Pulmonary artery endothelial cell (primary cell): ENCODE data around the gene RAET1G. TPM values are rescaled to one million over a fixed set of nuclear protein-coding genes. Genes with fewer than 3 reads are reported as not detected.
"Not testable (repeated sequence)": the region's sequence is repeated elsewhere in the genome, so short reads cannot be mapped to it uniquely, and the experiment has no call there.

Source experiments
- DNase-seq: peaks from one replicate; pipeline ENCODE4 v3.0.0-alpha.2; 2011; ENCODE audit warnings: low read depth, low spot score
- total RNA-seq: library from RNA; depleted of rRNA; stranded (reverse); fragments of >200 nt; gene quantifications from 2 replicates; pipeline ENCODE4 v1.2.3, GENCODE V29; 2014

Gene RAET1G
- total RNA-seq, 1 donor from 2014 or later = 0.13 TPM

GRCh38 chr6:149935246-149935645, 12.3 kb upstream of the RAET1G start:
- no peak for DNase-seq

GRCh38 chr6:149934249-149935156, 11.6 kb upstream of the RAET1G start:
- DNase-seq = no peak

- DNase-seq = no peak
Observed at GRCh38 chr6:149933461-149933860, 10.5 kb upstream of the RAET1G start.

DNA sequence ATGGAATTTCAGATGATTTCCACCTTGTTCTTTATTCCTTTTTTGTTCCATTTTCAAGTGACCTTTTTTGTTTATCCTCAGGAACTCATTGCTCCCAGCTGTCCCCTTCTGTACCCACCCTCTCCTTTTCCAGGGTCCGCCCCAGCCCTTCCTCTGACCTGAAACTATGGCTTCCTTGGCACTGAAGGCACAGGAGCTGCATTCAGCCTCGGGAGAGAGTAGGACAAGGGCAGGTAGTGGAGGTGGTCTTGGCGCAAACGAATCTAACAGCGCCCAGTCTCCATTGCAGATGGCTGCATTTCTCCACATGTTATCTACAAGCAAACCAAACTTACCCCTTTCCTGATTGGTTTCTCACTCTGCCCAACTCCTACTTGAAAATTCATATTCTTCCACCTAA, 10.1 kb upstream of the RAET1G start:
- no peak for DNase-seq

DNA sequence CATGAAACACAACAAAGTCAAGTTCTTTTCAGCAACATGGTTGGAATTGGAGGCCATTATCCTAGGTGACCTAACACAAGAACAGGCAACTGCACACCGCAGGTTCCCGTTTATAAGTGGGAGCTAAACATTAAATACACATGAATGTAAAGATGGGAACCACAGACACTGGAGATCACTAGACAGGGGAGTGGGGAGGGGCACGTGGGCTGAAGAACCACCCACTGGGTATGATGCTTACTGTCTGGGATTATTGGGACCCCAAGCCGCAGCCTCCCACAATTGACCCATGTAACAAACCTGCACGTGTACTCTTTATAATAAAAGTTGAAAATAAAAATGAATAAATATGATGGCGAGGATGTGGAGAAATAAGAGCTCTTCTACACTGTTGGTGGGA, 8.6 kb upstream of the RAET1G start:
- no peak for DNase-seq

GRCh38 chr6:149929422-149929821, 6.5 kb upstream of the RAET1G start:
- DNase-seq = no peak

DNA sequence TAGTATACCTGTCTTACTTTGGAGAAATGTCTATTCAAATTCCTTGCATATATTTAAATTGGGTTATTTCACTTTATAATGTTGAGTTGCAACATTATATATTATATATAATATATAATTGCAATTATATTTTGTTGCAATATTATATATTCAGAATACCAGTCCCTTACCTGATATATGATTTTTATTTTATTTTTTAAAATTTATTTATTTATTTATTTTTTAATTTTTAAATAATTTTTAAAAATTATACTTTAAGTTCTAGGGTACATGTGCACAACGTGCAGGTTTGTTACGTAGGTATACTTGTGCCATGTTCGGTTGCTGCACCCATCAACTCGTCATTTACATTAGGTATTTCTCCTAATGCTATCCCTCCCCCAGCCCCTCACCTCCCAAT, 4.1 kb upstream of the RAET1G start:
- not testable (repeated sequence) for DNase-seq

DNA sequence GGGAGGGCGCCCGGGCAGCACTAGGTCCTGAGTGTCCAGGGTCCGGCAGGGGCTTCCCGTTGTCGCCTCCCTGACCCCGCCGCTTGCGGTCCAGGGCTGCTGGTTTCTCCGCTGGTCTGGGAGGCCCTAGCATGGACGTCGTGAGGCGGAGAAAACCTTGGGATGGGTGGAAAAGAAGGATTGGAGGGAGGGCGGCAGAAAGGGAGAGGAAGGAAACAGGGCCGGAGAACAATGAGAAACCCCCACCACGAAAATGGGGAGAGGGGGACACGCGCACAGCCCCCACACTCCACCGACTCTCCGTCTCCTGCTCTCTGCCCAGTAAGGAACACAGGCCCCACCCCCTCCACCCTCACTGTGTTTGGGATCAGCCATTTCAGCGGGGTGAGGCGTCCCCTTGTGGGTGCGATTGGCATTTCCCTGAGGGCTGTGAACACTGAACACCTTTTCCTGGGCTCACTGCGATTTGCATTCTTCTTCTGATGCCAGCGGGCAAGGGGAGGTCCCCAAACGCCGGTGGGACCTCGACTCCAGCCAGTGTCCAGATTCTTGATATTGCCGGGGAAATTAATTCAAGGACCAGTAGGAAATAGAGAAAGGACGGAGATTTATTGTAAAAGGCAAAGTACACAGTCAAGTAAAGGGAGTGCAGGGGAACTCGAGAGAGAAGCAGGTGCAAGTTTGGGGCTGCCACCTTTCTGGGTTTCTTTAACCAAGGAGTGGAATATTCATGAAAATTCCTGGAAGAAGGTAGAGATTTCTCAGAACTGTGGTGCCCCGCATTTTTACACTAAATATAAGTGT, 3.3 kb upstream of the RAET1G start:
- DNase-seq = peak; percentile 41

GRCh38 chr6:149925253-149925973, 2.5 kb upstream of the RAET1G start:
- DNase-seq = no peak

DNA sequence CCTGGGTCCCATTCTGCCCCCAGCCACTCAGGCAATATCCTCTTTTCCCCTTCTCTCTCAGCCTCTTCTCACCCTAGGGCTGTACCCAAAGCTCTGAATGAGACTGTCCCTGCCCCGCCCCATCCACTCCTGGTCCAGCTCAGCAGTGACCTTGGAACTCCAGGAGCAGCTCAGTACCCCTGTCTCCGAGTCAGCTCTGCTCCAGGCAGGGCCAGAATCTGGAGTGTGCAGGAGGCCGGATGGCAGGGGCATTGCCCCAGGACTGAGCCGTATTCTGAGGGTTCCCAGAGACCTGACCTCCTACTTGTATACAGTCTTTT, 2.0 kb upstream of the RAET1G start:
- no peak for DNase-seq

- no peak for DNase-seq
Observed at GRCh38 chr6:149924206-149924932, 1.4 kb upstream of the RAET1G start.

DNA sequence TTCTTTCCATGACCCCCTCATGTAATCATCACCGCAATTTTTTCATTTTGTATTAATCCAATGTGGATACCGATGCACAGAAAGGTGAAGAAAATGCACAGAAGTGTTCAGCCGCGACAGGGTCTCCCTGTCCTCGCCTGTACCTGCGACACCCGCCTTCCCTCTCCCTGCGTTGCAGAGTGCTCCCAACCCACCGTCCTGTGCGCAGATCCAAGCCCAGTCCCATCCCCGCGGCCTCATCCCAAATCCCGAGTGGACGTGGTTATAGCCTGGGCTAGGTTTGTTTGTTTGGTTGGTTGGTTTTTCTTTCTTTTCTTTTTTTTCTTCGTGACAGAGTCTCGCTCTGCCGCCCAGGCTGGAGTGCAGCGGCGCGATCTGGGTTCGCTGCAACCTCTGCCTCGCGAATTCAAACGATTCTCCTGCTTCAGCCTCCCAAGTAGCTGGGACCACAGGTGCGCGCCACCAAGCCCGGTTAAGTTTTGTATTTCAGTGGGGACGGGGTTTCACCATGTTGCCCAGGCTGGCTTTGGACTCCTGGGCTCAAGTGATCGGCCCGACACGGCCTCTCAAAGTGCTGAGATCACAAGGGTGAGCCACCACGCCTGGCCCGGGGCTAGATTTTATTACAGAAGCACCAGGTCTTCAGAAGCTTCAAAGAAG, 536 bp upstream of the RAET1G start:
- no peak for DNase-seq

- not testable (repeated sequence) for DNase-seq
Observed at GRCh38 chr6:149922091-149922490, 830 bp downstream of the RAET1G start.

DNA sequence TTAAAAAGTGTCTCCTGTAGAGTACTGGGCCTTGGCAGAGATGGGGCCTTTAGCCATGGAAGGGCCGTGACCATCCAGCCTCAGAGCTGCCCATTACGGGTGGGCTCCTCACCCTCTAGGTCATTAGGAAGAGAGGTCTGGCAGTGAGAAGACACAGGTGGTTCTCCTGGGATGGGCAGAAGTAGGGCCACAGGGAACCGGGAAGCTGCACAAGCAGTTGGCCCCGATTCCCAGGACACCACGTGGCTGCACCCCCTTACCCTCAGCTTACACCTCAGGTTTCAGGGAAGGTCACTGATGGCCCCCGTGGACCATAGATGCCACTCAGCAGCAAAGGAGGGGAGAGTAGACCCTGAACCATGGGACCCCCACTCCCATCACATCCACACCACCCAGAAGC, 1.6 kb downstream of the RAET1G start:
- DNase-seq = no peak

GRCh38 chr6:149919834-149920225, 3.1 kb downstream of the RAET1G start:
- no peak for DNase-seq

DNA sequence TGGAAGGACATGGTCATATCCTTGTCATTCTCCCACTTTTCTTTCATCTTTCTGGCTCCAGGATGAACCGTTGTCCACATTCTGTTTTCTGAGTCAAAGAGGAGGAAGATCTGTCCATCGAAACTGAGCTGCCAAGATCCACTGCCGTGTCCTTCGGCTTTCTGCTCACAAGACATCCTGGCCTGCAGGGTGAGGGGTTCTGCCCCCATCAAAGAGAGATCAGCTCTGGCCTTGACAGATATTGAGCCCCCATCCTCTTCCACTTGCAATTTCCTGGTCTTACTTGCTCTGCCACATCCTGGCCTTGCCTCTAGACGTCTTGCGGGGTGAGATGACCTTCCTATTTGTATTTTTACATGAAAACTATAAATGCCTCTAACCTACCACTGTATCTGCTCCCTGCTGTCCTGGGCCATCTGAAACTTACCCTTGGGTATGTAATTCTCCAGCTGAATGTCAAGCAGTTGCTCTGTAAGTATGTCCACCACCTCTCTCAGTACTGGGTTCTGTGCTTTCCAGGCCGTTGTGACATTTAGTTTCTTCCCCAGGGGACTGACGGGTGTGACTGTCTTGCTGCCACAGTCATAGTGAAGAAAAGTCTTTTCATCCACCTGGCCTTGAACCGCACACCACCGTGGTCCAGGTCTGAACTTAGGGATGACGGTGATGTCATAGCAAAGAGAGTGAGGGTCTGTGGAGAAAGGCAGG, 3.6 kb downstream of the RAET1G start:
- DNase-seq = not testable (repeated sequence)

DNA sequence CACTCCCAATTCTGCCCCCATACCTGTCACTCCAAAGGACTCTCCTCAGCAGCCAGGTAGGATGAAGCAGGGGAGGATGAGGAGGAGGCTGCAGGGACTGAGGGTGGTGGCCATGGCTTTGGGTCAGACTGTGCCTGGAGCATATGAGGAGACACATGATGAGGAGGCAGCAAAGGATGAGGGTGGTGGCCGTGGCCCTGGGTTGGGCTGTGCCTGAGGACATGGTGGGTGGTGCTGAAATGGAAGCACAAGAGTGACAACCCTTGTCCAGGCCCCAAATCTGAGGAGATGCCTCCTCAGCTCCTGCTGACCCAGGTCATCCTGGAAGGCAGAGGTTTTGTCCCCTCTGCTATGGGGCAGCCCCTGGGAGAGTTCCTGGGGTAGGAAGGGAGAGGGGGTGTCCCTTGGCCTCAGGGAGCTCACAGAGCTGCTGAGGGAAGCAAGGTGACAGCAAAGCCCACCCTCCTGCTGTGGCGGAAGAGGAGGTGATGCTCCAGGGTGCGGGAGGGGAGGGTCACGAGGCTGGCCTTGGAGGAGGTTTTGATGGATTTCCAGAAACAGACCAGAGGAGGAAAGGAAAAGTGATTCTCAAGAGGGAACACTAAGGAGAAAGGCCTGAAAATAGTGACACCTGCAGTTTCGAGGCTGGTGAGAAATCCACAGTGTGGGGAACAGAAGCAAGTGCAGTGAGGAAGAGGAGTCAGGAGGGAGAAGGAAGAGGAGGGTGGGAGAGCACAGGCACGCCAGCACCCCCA, 4.6 kb downstream of the RAET1G start:
- no peak for DNase-seq

DNA sequence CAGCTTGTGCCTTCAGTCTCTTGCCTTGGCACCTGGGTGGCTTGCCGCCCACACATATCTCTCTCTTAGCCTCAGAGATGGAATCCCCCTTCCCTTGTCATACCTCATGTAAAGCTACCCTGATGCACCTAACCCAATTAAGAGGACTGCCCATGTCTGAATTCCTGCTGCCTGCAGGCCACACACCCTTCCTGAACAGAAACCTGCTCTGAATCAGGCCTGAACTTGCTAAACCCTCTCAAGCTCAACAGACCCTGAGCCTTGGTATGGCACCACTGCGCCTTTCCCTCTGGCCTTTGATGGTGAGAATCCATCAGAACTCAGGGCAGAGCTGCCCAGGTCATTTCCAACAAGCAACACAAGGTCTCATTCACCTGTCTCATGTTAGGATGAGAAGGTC, 5.2 kb downstream of the RAET1G start:
- DNase-seq = no peak
